Activated CD4-positive, alpha-beta memory T cell treated with anti-CD3 and anti-CD28 coated beads, Interleukin-2, amount 10 ng/mL, durations not matched to agents 7 days and 5 days (primary cell): ENCODE results near the gene TNPO2. TPM values are rescaled to one million over a fixed set of nuclear protein-coding genes. Genes with fewer than 3 reads are reported as not detected.

Experiments used
- CTCF ChIA-PET: fragments of 350-600 bp; sonication (Branson Sonifier 250); formaldehyde crosslinking; loops from one replicate; lab custom pipeline; 2021; ENCODE audit warnings: antibody characterized with exemption, inconsistent platforms; lab: Charles Lee
- POLR2A ChIA-PET: fragments of 350-600 bp; sonication (Branson Sonifier 250); formaldehyde crosslinking; loops from one replicate; lab custom pipeline; 2021; ENCODE audit warnings: antibody characterized with exemption; lab: Charles Lee
- DNase-seq: peaks from one replicate; pipeline ENCODE4 v3.0.0-alpha.2; 2020
- H3K27ac Mint-ChIP-seq: one replicate; pipeline ENCODE4 v1.8.0; 2021; ENCODE audit warnings: mild to moderate bottlenecking, mixed read lengths
- H3K27me3 Mint-ChIP-seq: one replicate; pipeline ENCODE4 v1.8.0; 2021; ENCODE audit warnings: mixed read lengths
- H3K36me3 Mint-ChIP-seq: one replicate; pipeline ENCODE4 v1.8.0; 2021; ENCODE audit warnings: low read depth, mixed read lengths
- H3K4me1 Mint-ChIP-seq: one replicate; pipeline ENCODE4 v1.8.0; 2021; ENCODE audit warnings: mixed read lengths
- H3K4me3 Mint-ChIP-seq: one replicate; pipeline ENCODE4 v1.8.0; 2021; ENCODE audit warnings: mild to moderate bottlenecking, mixed read lengths
- H3K9me3 Mint-ChIP-seq: one replicate; pipeline ENCODE4 v1.8.0; 2021; ENCODE audit warnings: mixed read lengths
- total RNA-seq, 2 experiments: library from RNA; stranded (reverse); gene quantifications; one replicate each; pipeline ENCODE4 v1.2.3, GENCODE V29; 2021

Gene TNPO2
- total RNA-seq, 2 experiments from 2014 or later, result 61.6 to 65.9 TPM

GRCh38 chr19:12669270-12670158, 54.2 kb downstream of the TNPO2 start:
- H3K27me3 Mint-ChIP-seq, result no peaks in the 10 kb centered on the region
- ChIA-PET CTCF (interaction anchor here (1.3 to 7.0 kb wide), 5 partner anchors 9 to 126 kb away, joined by 4 to 44 read pairs (median 5); partner anchors contain the start of genes ZNF490 and ZNF791), POLR2A (interaction anchor here (0.9 to 5.4 kb wide), 10 partner anchors 9 to 136 kb away, joined by 3 to 37 read pairs (median 4); partner anchors contain the start of genes DHPS, RNASEH2A, TNPO2 and ZNF490)
- peak; percentile 80 for DNase-seq
- peaks cover 56% of the 10 kb centered on the region for H3K4me1 Mint-ChIP-seq
- H3K27ac Mint-ChIP-seq, result peak overlapping the region; percentile 97
- no peaks in the 10 kb centered on the region for H3K9me3 Mint-ChIP-seq
- H3K4me3 Mint-ChIP-seq, result peak overlapping the region; percentile 89
- H3K36me3 Mint-ChIP-seq, result peaks cover 34% of the 10 kb centered on the region

DNA sequence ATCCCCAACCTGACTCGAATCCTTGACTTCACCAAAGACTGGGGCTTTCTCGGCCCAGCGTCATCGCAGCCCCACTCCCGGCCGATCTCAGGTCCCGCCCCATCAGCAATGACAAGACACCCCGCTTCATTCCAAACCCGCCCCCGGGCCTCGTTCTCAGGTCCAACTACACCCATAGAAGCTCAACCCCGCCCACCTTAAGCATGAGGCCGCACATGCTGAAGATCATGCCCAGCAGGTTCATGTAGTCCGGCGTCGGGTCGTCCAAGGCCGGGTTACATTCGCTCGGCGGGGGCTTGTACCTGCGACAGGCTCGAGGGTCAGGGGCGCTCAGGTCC, 54.8 kb downstream of the TNPO2 start:
- no peaks in the 10 kb centered on the region for H3K9me3 Mint-ChIP-seq
- peak; percentile 72 for DNase-seq
- peaks cover 62% of the 10 kb centered on the region for H3K4me1 Mint-ChIP-seq
- peak overlapping the region; percentile 89 for H3K4me3 Mint-ChIP-seq
- H3K36me3 Mint-ChIP-seq, result peaks cover 34% of the 10 kb centered on the region
- POLR2A ChIA-PET, result interaction anchor here (0.9 to 5.4 kb wide), 10 partner anchors 9 to 335 kb away, joined by 3 to 37 read pairs (median 4); partner anchors contain the start of genes DHPS, RNASEH2A, TNPO2 and ZNF490
- peak overlapping the region; percentile 97 for H3K27ac Mint-ChIP-seq
- CTCF ChIA-PET, result interaction anchor here (0.6 to 7.0 kb wide), 7 partner anchors 9 to 146 kb away, joined by 4 to 44 read pairs (median 5); partner anchors contain the start of genes ZNF490 and ZNF791
- H3K27me3 Mint-ChIP-seq, result no peaks in the 10 kb centered on the region

GRCh38 chr19:12668346-12668745, 55.4 kb downstream of the TNPO2 start:
- ChIA-PET POLR2A (interaction anchor here (0.9 to 5.4 kb wide), 7 partner anchors 12 to 335 kb away, joined by 3 to 37 read pairs (median 6); partner anchors contain the start of genes DHPS, TNPO2, ZNF490 and ZNF563), CTCF (interaction anchor here (0.6 to 7.0 kb wide), 7 partner anchors 10 to 147 kb away, joined by 4 to 44 read pairs (median 5); partner anchors contain the start of genes ZNF490 and ZNF791)
- H3K9me3 Mint-ChIP-seq, result no peaks in the 10 kb centered on the region
- H3K27ac Mint-ChIP-seq, result peak overlapping the region; percentile 97
- H3K4me1 Mint-ChIP-seq, result peaks cover 67% of the 10 kb centered on the region
- no peak for DNase-seq
- H3K36me3 Mint-ChIP-seq, result peaks cover 38% of the 10 kb centered on the region
- peak overlapping the region; percentile 89 for H3K4me3 Mint-ChIP-seq
- no peaks in the 10 kb centered on the region for H3K27me3 Mint-ChIP-seq

- ChIA-PET POLR2A (interaction anchor here (0.9 to 5.4 kb wide), 2 partner anchors 54 to 334 kb away, joined by 3 to 37 read pairs; partner anchors contain the start of gene ZNF563), CTCF (interaction anchor here (1.1 to 7.0 kb wide), 4 partner anchors 28 to 104 kb away, joined by 4 to 44 read pairs (median 4); partner anchors contain the start of genes ZNF490 and ZNF791)
- no peak for DNase-seq
- peak overlapping the region; percentile 89 for H3K4me3 Mint-ChIP-seq
- H3K4me1 Mint-ChIP-seq, result peaks cover 68% of the 10 kb centered on the region
- peak overlapping the region; percentile 97 for H3K27ac Mint-ChIP-seq
- H3K9me3 Mint-ChIP-seq, result no peaks in the 10 kb centered on the region
- no peaks in the 10 kb centered on the region for H3K27me3 Mint-ChIP-seq
- peaks cover 43% of the 10 kb centered on the region for H3K36me3 Mint-ChIP-seq
These were observed 55.9 kb downstream of the TNPO2 start for GRCh38 chr19:12667731-12668302.

DNA sequence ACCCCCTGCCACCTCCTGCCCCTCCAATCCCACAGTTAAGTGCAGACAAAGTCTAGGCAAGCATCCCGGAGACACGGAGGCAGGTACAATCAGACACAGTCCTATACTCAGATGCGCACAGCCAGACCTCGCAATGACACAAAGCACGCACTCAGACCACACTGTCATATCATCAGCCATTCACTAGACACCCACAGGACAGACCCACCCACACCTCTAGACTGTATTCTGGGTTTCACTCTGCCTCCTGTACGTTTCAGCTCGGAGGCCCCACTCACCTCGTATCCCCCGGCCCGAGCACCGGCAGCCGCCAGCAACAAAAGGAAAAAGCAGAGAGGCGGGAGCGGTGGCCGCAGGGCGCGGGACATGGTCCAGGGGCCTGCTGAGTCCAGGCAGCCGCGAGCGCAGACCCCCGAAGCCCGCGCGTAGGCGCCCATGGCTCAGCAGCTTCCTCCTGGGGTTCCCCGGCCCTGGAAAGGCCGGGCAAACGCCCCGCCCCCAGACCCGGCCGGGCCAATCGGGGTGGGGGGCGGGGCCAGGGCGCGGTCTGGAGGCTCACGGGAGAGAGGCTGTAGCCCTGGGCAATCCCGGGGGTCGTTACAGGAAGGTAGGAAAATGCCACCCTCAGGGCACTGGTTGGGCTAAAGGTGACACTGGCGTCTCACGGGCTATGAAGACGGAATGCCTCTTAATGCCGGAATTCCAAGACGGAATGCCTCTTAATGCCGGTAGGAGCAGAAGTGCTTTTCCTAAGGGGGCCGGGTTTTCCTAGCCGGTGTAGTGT, 57.3 kb downstream of the TNPO2 start, which contains the start of the genes MAN2B1 and WDR83:
Gene MAN2B1 (minus strand): TSS at position 478 of the 784 bp plus-strand sequence. CDS start 41 bp downstream, at position 437.
Gene WDR83 (plus strand): TSS at position 543 of the 784 bp plus-strand sequence. CDS start 2,984 bp downstream, outside the sequence.
- H3K4me3 Mint-ChIP-seq, result peak within 1 kb of the TSS; percentile 92
- H3K27me3 Mint-ChIP-seq, result no peaks in the 10 kb centered on the region
- H3K9me3 Mint-ChIP-seq, result no peaks in the 10 kb centered on the region
- H3K4me1 Mint-ChIP-seq, result peaks cover 64% of the 10 kb centered on the region
- DNase-seq, result peak; percentile 80
- CTCF ChIA-PET, result interaction anchor here (1.3 to 1.9 kb wide), 4 partner anchors 11 to 103 kb away, joined by 4 to 5 read pairs (median 4); partner anchors contain the start of genes ZNF490 and ZNF791
- peaks cover 36% of the 10 kb centered on the region for H3K36me3 Mint-ChIP-seq
- POLR2A ChIA-PET, result interaction anchor here (0.7 to 5.4 kb wide), 10 partner anchors 15 to 333 kb away, joined by 3 to 37 read pairs (median 4); partner anchors contain the start of genes DHPS, JUNB, ZNF490 and ZNF563
- H3K27ac Mint-ChIP-seq, result peak within 1 kb of the TSS; percentile 97

- ChIA-PET POLR2A (interaction anchor here (0.7 to 5.4 kb wide), 10 partner anchors 14 to 332 kb away, joined by 3 to 37 read pairs (median 4); partner anchors contain the start of genes DHPS, JUNB, ZNF490 and ZNF563), CTCF (interaction anchor here (1.3 to 1.9 kb wide), 4 partner anchors 12 to 102 kb away, joined by 4 to 5 read pairs (median 4); partner anchors contain the start of genes ZNF490 and ZNF791)
- Mint-ChIP-seq H3K4me1 (peaks cover 61% of the 10 kb centered on the region), H3K27me3 (no peaks in the 10 kb centered on the region), H3K4me3 (peak overlapping the region; percentile 92), H3K36me3 (peaks cover 43% of the 10 kb centered on the region), H3K27ac (peak overlapping the region; percentile 85), H3K9me3 (no peaks in the 10 kb centered on the region)
- DNase-seq, result peak; percentile 32
These were observed 58.0 kb downstream of the TNPO2 start for GRCh38 chr19:12665671-12666264.

DNA sequence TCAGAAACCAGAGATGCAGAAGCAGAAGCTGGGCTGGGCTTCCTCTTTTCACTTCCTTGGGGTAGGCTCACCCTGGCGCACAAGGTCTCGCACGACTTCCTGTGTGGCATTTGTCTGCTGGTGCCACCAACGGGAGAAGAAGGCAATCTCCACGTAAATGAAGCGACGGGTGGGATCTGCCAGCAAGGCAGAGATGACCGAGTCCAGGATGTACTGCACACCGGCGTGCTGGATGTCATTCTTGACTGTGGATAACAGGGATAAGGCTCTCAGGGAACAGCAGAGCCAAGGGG, 58.5 kb downstream of the TNPO2 start:
- Mint-ChIP-seq H3K4me3 (peak overlapping the region; percentile 92), H3K27ac (peak overlapping the region; percentile 85), H3K4me1 (peaks cover 57% of the 10 kb centered on the region), H3K36me3 (peaks cover 46% of the 10 kb centered on the region), H3K27me3 (no peaks in the 10 kb centered on the region), H3K9me3 (no peaks in the 10 kb centered on the region)
- CTCF ChIA-PET, result interaction anchor here (1.4 to 1.9 kb wide), 3 partner anchors 13 to 101 kb away, joined by 4 to 5 read pairs (median 5); no protein-coding TSS in a partner anchor
- DNase-seq, result peak; percentile 73
- POLR2A ChIA-PET, result interaction anchor here (1.0 to 5.4 kb wide), 7 partner anchors 14 to 128 kb away, joined by 3 to 37 read pairs (median 6); partner anchors contain the start of genes DHPS, ZNF490 and ZNF791

GRCh38 chr19:12664406-12665280, 59.1 kb downstream of the TNPO2 start:
- CTCF ChIA-PET, result interaction anchor here (1.4 to 1.9 kb wide), 3 partner anchors 13 to 101 kb away, joined by 4 to 5 read pairs (median 5); no protein-coding TSS in a partner anchor
- Mint-ChIP-seq H3K27ac (peak overlapping the region; percentile 85), H3K27me3 (no peaks in the 10 kb centered on the region), H3K9me3 (no peaks in the 10 kb centered on the region), H3K4me1 (peaks cover 55% of the 10 kb centered on the region), H3K4me3 (peak overlapping the region; percentile 92), H3K36me3 (peaks cover 51% of the 10 kb centered on the region)
- POLR2A ChIA-PET, result interaction anchor here (1.0 to 5.4 kb wide), 4 partner anchors 13 to 54 kb away, joined by 3 to 37 read pairs (median 10); partner anchors contain the start of genes DHPS, ZNF490 and ZNF791
- no peak for DNase-seq

DNA sequence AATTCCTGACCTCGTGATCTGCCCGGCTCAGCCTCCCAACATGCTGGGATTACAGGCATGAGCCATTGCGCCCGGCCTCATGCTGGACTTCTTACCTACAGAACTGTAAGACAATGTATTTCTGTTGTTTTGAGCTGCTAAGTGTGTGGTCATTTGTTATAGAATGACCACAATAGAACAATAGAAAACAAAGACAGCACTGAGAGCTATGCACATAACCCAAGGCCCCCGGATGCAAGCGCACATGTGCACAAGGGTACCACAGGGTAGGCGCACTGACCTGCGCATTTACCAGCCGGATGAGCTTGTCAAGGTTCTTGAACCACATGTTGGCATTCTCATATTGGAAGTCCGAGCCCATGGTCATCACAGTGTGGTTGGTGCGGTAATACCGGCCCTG, 62.8 kb downstream of the TNPO2 start:
- H3K36me3 Mint-ChIP-seq, result peaks cover 63% of the 10 kb centered on the region
- CTCF ChIA-PET, result interaction anchor here (0.8 to 1.3 kb wide), 2 partner anchors 11 to 166 kb away, joined by 3 to 4 read pairs; no protein-coding TSS in a partner anchor
- no peaks in the 10 kb centered on the region for H3K27me3 Mint-ChIP-seq
- no peak overlapping the region for H3K4me3 Mint-ChIP-seq
- H3K27ac Mint-ChIP-seq, result no peak overlapping the region
- no peaks in the 10 kb centered on the region for H3K9me3 Mint-ChIP-seq
- DNase-seq, result no peak
- POLR2A ChIA-PET, result interaction anchor here (1.5 kb wide), 1 partner anchor 47 kb away, joined by 4 read pairs; no protein-coding TSS in a partner anchor
- peaks cover 24% of the 10 kb centered on the region for H3K4me1 Mint-ChIP-seq

GRCh38 chr19:12657966-12658365, 65.8 kb downstream of the TNPO2 start:
- DNase-seq, result no peak
- Mint-ChIP-seq H3K27me3 (no peaks in the 10 kb centered on the region), H3K9me3 (no peaks in the 10 kb centered on the region), H3K36me3 (peaks cover 55% of the 10 kb centered on the region), H3K27ac (no peak overlapping the region), H3K4me1 (peaks cover 2% of the 10 kb centered on the region), H3K4me3 (no peak overlapping the region)
- ChIA-PET POLR2A (interaction anchor here (1.0 kb wide), 1 partner anchor 11 kb away, joined by 4 read pairs; a partner anchor contains a TSS), CTCF (interaction anchor here (0.6 to 1.4 kb wide), 4 partner anchors 18 to 90 kb away, joined by 3 read pairs; no protein-coding TSS in a partner anchor)
